ENCODE measurements around the gene PHACTR3.
"Not testable (repeated sequence)": the region's sequence is repeated elsewhere in the genome, so short reads cannot be mapped to it uniquely, and the experiment has no call there.

PHACTR3 gene

DNA sequence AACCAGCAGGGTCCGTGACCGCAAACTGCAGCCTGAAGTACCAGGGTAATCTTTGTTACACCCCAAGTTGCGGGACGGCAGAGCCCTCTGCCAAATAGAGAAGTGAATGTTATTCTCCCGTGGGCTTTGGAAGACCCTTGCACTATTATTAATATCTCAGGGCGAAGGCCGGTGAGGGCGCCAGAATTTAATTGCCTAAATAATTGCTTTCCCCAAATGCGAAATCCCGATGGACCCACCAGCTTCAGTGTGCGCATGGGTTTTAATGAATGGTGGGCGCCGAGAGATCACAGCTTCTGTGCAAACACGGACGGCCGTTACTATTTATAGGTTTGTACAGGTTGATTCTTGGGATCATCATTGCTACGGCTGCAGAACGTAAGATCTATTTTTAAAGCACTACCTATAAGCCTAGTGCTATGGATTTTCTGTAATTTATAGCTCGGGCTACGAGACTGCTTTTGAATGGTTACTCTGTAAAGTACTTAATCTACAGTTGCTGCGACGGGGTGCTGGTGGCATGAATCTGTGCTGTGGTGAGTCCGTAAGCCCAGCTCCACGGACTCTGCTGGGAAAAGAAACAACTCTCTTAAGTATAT is 15.2 kb upstream of the PHACTR3 start:
- no peak for FAIRE-seq

DNA sequence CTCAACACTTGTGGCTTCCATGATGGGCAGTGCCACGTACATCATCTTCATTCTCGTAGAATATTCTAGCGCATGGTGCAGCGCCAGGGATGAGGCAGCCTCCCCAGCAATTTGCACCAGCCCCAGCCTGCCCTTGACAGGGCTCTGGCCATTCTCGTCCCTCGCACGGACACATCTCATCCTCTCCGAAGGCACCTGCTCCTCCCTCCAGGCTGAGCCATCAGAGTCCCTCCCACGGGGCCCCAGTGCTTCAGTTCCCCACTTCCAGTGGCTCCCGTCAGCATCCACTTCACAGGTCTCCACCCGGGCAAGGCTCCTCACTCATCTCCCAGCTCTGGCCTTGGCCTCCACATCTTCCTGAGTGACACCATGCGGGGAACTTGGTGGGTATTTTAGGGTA is 13.3 kb upstream of the PHACTR3 start:
- no peak for FAIRE-seq

DNA sequence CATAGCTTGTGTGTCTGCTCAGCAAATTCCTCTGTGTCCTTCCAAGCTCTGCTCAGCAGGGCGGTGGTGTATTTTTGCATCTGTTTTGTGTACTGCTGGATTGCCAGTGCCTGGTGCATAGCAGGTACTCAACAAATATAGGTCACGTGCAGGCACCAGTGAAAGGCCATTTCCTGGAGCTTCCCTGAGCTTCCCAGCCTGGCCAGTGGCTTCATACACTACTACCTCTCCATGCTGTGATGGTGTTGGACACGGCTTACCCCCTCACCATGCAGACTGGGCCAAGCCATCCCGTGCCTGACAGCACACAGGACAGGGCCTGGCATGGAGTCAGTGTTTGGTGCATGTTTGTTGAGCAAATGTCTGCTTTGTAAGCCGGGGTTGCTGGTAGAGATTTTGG is 7.7 kb upstream of the PHACTR3 start:
- no peak for FAIRE-seq

DNA sequence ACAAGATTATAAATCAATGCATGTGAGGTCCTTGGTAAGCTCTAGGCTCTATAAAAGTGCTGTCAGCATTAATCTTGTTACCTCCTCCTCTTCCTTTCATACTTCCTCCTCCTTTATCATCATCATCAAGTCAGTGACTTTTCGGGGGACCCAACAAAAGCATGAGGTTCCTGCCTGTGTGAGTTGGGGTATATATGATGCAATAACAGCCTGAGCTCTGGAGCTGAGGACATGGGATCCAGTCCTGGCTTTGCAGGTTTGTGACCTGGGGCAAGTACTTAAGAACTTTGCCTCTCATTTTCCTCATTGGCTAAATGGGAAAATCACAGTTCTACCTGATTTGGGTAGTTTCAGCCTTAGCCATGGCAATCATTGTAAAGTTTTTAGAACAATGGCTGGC is 7.1 kb upstream of the PHACTR3 start:
- FAIRE-seq: no peak

DNA sequence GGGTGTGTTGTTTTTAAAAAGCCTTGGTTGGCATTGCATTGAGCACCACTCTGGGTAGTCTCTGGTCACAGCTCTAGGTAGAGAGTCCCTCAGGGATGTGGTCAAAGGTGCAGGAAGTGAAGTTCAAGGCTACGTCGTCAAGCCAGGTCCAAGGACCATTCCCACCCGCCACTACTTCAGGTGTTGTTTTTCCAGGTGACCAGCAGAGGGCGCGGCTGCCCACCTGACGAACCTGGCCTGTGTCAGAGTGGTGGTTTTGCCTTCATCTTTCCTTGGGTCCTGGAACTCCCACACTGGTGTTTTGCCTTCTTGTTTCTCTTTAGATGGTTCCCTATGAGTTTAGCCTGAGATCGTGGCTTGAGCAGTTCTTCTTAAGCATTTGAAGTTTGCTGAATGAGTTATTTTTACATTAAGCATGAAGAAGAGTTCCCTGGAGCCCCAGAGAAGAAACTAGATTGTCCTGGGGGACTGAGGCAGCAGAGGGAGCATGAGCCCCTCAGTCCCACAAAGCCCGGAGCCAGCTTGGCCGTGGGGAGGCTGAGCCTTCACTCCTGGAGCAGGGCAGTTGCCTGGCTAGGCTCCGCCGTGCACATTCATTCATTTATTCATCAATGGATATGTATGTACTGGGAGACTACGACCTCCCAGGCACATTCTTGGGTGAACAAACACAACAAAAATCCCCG is 5.6 kb upstream of the PHACTR3 start:
- FAIRE-seq: no peak

DNA sequence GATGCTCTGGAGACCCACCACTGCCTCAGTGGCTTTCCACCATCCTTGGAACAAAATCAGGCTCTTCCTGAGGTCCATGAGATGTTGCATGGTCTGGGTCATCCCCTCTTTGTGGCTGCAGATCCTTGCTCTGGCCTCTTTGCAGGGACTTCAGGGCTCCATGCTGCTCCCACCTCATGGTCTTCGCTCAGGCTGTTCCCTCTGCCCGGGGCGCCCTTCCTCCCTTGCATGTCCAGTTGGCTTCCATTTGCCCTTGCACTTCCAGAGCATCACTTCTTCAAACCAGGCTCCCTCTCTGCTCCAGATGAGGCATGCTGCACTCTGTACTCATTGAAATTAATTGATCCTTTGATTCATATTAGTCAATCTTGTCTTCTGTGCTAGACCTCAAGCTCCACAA is 4.4 kb upstream of the PHACTR3 start:
- no peak for FAIRE-seq

DNA sequence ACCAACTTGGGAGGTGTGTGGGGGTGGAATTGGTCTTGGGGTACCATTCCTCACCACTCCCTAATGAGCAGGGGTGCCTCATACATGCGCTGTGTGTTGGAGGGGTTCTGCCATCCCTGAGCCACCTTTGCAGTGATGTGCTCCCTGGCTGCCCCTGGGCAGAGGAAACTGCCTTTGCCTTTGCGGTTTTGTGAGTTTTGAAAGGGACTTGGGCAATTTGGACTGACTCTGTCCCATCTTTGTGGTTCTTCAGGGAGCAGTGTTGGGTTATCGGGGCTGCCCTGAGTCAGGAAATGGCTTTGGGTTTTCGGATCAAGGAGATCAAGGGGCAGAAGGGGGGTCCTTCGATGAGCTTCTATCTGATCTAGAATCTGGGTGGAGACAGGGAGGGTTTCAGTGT is 3.9 kb upstream of the PHACTR3 start:
- no peak for FAIRE-seq

DNA sequence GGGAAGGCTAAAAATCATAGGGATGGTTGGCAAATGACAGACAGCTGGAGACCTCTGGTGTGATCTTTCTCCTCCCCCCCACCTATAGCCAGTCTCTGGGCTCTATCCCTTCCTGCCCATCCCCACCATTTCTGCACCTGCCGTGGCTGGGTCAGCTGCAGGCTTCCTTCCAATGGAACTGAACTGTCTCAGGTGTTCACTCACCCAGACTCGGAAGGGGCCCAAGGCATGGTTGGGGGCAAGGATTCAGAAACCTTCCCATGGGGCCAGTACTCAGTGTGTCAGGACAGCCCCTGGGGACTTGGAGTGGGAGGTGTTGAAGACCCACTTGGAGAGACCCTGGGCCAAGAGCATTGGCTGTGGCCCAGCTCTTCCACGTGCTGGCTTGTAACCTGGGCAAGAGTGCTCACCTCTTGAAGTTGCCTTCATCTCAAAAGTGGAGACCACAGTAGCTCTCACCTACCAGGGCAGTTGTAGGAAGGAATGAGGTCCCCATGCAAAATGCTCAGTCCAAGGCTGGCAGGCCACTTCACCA is 1.7 kb upstream of the PHACTR3 start:
- FAIRE-seq: no peak

DNA sequence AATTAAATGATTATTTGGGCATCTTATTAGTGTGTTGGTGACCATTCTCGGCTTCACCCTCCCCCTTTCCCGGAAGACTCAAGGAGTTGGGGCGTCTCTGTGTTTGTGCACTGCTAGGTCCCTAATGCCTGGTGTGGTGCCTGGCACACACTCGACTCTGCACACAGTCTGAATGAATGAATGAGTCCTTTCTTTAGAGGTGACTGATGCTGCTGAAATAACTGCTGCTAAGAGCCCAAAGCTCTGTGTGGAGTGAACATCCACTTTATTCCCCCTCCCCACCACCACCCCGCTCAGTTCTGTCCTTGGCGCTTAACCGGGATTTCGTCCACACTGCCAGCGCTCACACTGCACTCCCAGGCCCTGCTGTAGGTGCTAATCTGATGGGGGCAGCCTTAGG is 1.2 kb upstream of the PHACTR3 start:
- FAIRE-seq: no peak

DNA sequence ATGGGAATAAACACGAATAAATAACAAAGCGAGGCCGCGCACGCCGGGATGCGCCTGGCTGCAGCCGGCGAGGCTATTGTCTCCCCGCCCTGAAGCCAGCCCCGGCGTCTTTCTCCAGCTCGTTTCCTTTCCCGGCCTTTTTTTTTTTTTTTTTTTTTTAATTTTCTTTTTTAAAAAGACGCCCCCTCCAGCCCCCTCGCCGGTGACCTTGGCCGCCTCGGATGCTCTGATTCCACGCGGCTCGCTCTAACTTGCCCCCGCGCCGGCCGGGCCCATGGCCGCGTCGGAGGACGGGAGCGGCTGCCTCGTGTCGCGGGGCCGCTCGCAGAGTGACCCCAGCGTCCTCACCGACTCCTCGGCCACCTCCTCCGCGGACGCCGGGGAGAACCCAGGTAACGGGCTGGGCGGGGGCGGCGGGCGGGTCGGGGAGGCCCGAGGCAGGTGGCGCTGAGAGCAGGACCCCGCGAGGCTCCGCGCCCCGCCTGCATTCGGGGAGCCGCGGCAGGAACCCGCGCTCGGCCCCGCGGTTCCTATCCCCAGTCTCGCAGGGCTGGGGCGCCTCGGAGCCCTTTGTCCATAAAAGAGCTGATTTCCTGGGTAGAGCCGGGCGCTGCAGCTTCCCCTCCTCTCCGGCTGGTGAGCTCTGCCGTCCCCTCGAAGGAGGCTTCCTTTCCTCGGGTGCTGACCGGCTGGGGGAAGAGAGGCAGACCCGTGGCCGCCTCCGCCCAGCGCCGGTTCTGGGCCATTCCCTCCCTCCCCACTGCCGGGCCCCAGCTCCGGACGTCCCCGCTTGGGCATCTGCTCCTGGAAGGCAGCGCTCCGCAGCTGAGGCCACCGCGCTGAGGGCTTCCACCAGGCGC is 631 bp downstream of the PHACTR3 start:
- FAIRE-seq: no peak

DNA sequence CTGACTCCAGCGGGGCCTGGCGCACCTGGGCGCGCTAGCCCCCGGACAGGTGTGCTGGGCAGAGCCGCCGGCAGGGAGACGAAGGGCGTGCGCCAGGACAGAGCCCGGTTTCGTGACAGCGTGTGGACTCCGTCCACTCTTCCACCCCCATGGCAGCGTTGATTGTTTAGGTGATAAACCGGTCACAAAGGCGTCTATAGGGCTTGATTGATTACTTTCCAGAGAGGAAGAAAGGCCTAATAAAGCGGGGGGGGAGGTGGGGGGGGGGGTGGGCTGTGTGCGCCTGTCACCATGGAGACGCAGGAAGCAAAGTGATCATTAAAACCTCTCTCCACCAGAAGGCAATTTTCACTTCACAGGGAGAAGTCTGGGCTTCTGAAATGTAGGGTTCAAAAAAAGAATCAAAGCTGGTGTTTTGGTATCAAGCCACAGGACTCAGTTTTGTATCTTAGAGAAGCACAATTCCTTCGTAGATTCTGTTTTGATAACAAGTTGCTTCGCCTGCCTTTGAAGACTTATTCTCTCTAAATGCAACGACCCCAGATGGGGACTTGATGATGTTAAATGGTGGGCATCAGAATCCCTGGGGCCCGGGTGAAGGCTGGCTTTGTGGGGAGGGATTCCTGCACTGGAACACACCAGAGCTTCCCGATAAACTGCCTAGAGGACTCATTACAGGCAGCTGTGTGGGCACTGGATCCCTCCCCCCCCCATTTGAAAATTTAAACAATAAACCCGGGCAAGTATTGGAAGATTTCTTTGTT is 1.4 kb downstream of the PHACTR3 start:
- FAIRE-seq: no peak

DNA sequence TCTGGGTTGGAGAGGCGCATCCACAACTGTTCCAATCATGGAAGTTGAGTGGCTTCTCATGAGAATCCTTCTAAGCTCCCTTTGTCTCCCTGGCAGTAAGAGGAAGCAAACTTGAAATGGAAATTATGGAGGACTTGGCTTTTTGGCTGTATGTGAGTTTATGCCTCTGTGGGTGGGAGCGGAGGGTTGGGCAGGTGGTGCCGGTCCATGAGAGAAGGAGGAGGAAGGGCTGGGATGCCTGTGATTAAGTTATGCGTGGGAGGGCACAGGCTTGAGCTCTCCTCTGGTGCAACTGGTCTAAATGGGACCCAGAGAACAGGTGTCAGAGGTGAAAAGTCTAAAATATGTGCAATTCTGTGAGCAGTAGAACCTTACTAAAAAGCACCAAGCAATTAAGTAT is 2.2 kb downstream of the PHACTR3 start:
- FAIRE-seq: no peak

DNA sequence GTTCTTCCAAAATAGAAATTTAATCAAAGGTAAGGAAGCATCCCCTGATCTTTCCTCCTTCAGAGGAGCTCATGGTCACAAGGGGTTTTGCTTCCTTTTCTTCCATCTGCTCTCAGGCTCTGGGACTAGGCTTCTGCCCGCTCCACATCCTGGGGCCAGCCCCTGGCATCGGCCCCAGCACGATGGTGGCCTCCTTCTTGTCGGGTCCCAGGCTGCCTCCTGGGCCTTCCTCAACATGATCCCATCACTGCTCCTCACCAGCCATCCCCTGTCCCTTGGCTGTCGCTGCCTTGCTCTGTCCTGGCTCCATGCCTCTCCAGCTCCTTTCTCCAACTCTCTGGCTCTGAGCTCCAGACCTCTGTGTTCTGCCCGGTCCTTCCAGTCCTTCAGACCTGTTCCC is 4.1 kb downstream of the PHACTR3 start:
- no peak for FAIRE-seq

DNA sequence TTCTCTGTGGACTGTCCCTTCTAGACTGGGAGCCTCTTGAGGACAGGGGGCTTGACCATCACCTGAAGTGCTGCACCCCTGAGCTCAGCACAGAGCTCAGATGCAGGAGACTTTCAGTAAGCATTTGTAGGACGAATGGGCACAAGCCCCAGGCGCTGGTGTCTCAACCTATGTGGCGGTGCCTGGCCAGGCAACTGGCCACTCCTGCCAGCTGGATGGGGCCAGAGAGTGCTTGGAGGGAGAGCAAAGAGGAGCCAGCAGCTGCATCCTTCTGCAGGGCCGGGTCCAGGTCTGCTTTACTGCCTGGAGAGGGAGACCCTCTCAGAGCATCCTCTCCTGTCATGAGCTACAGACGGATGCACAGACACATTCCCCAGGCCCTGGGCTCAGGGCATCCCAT is 4.5 kb downstream of the PHACTR3 start:
- no peak for FAIRE-seq

DNA sequence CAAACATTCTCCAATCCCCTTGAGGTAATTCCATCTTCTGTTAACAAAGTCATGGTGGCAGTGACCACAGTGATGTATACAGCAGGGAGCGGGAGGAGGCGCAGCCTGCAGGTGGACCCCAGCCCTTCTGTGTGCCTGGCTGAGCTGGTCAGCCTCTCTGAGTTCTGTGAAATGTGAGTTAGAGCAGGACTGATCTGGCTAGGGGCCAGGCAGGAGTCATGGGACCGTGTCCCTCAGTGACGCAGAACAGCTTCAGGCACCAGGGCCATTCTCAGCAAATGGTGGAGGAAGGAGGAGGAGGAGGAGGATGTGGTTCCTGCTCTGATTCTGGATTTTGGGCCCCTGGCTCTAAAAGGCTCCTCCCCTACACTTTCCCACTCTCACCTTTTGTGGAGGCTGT is 6.9 kb downstream of the PHACTR3 start:
- no peak for FAIRE-seq

DNA sequence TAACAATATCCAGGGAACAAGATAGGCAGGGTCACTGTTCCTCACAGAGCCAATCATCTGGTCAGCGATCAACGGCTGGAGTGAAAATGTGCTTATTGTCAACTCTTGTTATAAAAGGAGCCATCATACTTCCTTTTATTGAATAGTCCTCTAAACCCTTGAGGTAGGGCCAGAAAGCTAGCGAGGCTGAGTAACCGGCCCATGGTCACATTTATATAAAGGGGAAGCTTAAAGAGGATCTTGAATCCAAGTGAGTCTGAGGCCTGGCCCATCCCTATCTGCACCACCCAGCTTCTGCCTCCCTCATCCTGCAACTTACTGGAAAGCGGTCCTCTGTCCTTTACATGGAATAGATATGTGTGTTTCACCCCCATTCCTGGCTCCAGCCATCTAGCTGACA is 9.5 kb downstream of the PHACTR3 start:
- FAIRE-seq: no peak

DNA sequence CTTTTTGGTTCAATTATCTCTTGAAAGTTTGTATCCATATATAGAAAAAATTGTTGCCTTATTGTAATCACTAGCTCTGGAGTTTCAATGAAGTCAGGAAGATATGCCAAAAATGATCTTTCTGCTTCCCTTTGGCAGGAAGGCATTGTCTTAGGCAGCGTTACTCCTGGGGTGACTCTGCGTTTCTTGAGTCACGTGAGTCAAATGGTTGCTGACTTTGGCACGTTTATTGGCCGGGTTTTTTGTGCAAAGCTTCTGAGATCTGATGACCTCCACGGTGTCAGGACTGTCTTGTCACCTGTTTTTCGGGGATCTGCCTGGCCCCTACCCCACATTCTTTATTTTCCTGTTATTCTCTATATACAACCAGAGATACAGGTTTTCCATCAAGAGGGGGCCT is 10.4 kb downstream of the PHACTR3 start:
- FAIRE-seq: no peak

DNA sequence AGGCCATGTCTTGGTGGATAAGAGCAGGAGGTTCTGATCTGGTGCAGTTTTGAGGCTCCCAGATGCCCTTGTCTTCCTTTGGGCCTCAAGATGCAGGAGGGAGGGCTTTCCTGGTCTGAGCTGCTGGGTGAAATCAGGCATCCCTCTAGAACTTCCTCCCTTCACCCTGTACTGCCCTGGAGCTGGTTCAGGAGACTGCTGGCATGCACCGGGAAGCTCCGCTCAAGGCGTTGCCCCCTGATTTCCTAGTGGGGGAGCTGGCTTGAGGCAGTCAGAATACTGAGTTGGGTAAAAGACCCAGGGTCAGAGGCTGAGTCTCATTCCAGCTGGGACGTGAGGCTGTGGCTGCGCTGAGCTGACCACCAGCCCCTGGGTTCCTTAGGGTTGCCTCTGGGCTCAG is 12.0 kb downstream of the PHACTR3 start:
- FAIRE-seq: no peak

DNA sequence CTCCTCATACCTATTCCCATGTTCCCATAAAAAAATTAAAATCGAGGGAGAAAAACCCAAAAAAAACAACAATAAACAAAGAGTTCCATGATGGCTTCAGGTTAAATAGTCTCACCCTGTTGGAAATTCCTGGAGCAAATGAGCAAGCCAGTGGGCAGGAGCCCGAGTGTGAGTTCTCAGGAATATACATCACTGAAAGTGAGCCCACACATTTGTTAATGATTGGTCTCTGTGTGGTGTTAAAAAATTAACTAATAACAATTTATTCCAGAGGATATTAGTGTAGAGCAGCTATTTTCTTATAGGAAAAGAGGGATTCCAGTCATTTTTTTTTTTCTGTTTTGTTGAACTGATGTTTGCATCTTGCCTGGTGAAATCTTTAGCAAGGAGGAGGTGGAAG is 12.9 kb downstream of the PHACTR3 start:
- no peak for FAIRE-seq

DNA sequence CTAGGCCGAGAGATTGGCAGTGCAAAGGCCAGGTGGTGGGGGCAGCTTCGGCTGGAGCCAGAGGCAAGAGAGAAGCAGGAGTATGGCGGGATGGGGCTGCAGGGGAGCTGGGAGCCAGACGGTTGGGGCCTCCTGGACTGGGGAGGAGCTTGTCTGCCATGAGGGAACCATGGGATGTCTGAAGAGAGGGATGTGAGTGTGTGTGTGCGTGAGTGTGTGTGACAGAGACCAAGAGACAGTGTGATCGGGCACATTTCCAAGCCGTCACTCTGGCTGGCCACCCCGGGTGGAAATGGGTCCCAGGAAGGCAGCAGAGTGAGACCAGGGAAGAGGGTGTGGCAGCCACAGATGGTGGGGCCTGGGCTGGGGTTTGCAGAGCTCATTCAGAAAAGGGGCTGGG is 13.8 kb downstream of the PHACTR3 start:
- FAIRE-seq: no peak

DNA sequence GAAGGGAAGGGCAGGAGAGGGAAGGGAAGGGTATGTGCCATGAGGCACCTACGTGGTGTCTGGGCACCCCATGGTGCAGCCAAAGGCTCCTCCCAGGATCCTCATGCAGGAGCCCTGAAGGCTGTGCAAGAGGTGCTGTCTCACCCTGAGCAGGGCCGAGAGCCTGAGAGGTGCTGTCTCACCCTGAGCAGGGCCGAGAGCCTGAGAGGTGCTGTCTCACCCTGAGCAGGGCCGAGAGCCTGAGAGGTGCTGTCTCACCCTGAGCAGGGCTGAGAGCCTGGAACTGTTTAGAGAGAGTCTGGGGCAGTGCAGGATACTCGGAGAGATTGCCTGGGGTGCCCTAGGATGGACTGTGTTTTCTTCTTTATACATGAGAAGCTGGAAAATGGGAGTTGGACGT is 14.2 kb downstream of the PHACTR3 start:
- FAIRE-seq: not testable (repeated sequence)

DNA sequence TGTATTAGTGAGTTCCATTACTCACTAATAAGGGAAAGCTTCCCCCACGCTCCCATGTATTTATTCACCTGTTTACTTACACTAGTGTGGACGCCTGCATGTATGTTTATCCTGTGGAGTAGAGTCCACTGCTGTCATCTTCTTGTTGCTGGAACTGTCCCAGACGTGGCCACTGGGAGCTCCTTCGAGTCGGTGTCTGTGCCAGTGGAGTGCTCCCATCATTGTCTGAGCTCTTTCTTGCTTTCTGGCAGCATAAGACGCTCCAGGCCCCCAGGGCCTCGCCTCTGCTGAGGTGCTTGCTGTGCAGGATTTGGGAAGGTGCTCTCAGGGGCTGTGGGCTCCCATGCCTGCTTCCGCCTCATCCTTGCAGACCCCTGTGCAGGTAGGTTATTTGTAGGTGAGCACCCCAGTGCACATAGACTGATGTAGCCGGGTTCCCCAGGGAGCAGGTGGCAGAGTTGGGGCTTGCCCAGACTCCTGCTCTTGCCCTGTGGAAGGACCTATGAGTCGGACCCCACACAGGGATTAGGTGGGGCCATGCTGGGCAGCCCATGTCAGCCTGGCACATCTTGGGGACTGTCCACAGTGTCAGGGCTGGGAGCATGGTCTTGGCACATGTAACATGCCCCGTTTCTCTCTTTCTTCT is 16.6 kb downstream of the PHACTR3 start:
- FAIRE-seq: no peak

DNA sequence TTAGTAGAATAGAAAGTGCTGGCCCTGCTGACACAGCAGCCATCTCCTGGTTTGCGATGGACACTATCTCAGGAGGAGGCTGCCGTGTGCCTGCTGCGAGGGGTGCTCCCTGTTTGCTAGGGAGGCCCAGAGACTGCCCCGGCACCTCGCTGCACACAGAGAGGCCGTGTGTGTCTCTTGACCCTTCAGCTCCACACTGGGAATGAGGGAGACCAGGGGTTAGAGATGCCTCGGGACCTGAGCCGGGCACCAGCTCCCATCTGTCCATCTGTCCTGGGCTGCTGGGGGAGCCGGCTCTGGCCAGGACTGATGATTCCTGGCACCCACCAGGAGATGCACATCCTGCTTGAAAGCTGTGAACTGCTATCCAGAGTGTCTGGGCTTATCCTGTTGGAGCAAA is 18.2 kb downstream of the PHACTR3 start:
- FAIRE-seq: no peak

Measured in islet of Langerhans (tissue), 1 donor.